Astrocyte of the cerebellum (primary cell): ENCODE measurements around the gene KBTBD7.

Experiments used
- DNase-seq: peaks from one replicate; pipeline ENCODE4 v3.0.0-alpha.2; 2011; ENCODE audit warnings: low read depth
- H3K4me3 ChIP-seq: 2 replicates; pipeline ENCODE4 v1.5.1; 2011; ENCODE audit warnings: mild to moderate bottlenecking, low read depth, low read length, moderate library complexity
- in situ Hi-C: cut with HindIII; loops from 2 replicates; pipeline ENCODE4 v1.10.0; 2017; ENCODE audit warnings: low sequenced_read_pairs
- TF ChIP-seq, protein P1 (sequence below): IDR thresholded peaks from 2 replicates; pipeline ENCODE4 v1.5.1; 2012; ENCODE audit warnings: low read length, low read depth, moderate library complexity, mild to moderate bottlenecking; ENCODE audit errors: missing control alignments

KBTBD7 gene

DNA sequence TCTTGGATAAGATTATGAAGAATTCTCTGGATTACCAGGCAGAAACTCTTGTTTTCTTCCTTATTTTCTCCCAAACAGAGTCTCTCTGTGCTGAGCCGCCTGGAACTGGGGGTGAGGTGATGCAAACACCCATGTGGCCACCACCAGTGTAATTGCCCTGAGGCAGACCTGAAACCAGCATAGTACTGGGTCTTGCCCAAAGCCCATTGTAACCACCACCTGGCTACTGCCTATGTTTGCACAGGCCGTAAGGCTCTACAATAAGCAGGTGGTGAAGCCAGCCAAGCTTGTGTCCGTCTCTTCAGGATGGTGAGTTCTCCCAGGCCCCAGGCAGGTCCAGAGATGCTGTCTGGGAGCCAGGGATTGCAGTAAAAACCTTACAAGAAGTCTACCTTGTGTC is 18.9 kb upstream of the KBTBD7 start:
- TF ChIP-seq, protein P1, sequence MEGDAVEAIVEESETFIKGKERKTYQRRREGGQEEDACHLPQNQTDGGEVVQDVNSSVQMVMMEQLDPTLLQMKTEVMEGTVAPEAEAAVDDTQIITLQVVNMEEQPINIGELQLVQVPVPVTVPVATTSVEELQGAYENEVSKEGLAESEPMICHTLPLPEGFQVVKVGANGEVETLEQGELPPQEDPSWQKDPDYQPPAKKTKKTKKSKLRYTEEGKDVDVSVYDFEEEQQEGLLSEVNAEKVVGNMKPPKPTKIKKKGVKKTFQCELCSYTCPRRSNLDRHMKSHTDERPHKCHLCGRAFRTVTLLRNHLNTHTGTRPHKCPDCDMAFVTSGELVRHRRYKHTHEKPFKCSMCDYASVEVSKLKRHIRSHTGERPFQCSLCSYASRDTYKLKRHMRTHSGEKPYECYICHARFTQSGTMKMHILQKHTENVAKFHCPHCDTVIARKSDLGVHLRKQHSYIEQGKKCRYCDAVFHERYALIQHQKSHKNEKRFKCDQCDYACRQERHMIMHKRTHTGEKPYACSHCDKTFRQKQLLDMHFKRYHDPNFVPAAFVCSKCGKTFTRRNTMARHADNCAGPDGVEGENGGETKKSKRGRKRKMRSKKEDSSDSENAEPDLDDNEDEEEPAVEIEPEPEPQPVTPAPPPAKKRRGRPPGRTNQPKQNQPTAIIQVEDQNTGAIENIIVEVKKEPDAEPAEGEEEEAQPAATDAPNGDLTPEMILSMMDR = no peak
- H3K4me3 ChIP-seq = no peak overlapping the region
- in situ Hi-C loops = no loop called here
- no peak for DNase-seq

GRCh38 chr13:41212881-41213280 is 18.5 kb upstream of the KBTBD7 start:
- H3K4me3 ChIP-seq = no peak overlapping the region
- no peak for DNase-seq
- TF ChIP-seq, protein P1 = no peak
- in situ Hi-C loops = no loop called here

- in situ Hi-C loops = no loop called here
- no peak for DNase-seq
- TF ChIP-seq, protein P1 = no peak
- H3K4me3 ChIP-seq = no peak overlapping the region
Measured at GRCh38 chr13:41211062-41211461, 16.7 kb upstream of the KBTBD7 start.

- H3K4me3 ChIP-seq = no peak overlapping the region
- no peak for DNase-seq
- TF ChIP-seq, protein P1 = no peak
- in situ Hi-C loops = no loop called here
Measured at GRCh38 chr13:41206467-41206866, 12.1 kb upstream of the KBTBD7 start.

GRCh38 chr13:41203810-41204209 is 9.4 kb upstream of the KBTBD7 start:
- DNase-seq = no peak
- no peak overlapping the region for H3K4me3 ChIP-seq
- in situ Hi-C loops = no loop called here
- TF ChIP-seq, protein P1 = no peak

- in situ Hi-C loops = no loop called here
Measured at GRCh38 chr13:41200126-41200525, 5.8 kb upstream of the KBTBD7 start.

GRCh38 chr13:41199526-41199925 is 5.2 kb upstream of the KBTBD7 start:
- no peak overlapping the region for H3K4me3 ChIP-seq
- in situ Hi-C loops = no loop called here
- no peak for DNase-seq
- TF ChIP-seq, protein P1 = no peak

More at GRCh38 chr13:41200126-41200525, 5.8 kb upstream of the KBTBD7 start:
- H3K4me3 ChIP-seq = no peak overlapping the region
- DNase-seq = no peak
- TF ChIP-seq, protein P1 = no peak
